Measurements from ENCODE around the gene DCAKD.

DNA sequence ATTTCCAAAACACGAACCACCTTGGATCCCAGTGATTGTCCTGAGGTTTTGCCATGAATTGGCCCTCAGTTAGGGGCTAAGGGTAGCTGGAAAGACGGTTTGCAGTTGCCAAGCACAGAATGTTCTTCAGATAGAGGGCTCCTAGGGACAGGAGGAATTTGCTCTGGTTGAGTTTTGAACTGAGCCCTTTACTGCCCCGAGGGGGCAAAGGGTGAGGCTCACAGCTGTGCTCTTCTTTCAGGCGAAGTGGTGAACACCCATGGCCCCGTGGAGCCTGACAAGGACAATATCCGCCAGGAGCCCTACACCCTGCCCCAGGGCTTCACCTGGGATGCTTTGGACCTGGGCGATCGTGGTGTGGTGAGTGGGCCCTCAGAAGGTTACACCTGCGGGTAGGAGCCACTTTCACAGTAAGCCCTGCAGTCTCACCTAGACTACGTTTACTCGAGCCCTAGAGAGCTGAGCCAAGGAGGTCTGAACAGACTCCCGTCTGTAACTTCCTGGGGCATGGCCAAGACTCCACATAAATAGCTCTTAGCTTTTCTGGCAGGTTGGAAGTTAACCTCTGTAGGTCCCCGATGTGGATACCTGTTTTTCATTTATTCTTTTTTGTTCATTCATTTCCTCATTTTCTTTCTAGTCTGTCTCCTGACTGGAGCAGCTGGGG is 42.1 kb upstream of the DCAKD start:
- TF ChIP-seq CTCF (IDR thresholded peaks at IDR 0.05) = no peak
- no peak for TF ChIP-seq EZH2 (IDR thresholded peaks at IDR 0.05)
